Hematopoietic multipotent progenitor cell treated with erythropoietin and hydrocortisone succinate and interleukin-3 and kit ligand, for 15 days (in vitro differentiated cells): Measurements from ENCODE around the gene PDE6D.
"Not testable (repeated sequence)": the region's sequence is repeated elsewhere in the genome, so short reads cannot be mapped to it uniquely, and the experiment has no call there.

Source experiments
- DNase-seq: peaks from one replicate; pipeline ENCODE4 v3.0.0-alpha.2; 2015; ENCODE audit warnings: low spot score

Gene PDE6D

GRCh38 chr2:231769170-231770136 is 11.6 kb downstream of the PDE6D start:
- no peak for DNase-seq

GRCh38 chr2:231765496-231765929 is 15.6 kb downstream of the PDE6D start:
- DNase-seq, result no peak

- no peak for DNase-seq
These were observed 16.3 kb downstream of the PDE6D start for GRCh38 chr2:231764760-231765159.

- DNase-seq, result no peak
These were observed 17.0 kb downstream of the PDE6D start for GRCh38 chr2:231764124-231764523.

GRCh38 chr2:231761735-231762134 is 19.3 kb downstream of the PDE6D start:
- DNase-seq, result no peak

GRCh38 chr2:231752061-231752460 is 29.0 kb downstream of the PDE6D start:
- no peak for DNase-seq

GRCh38 chr2:231751042-231751815 is 29.9 kb downstream of the PDE6D start:
- no peak for DNase-seq

GRCh38 chr2:231749016-231749415 is 32.1 kb downstream of the PDE6D start:
- not testable (repeated sequence) for DNase-seq

- not testable (repeated sequence) for DNase-seq
These were observed 32.8 kb downstream of the PDE6D start for GRCh38 chr2:231748153-231748896.

GRCh38 chr2:231745303-231746038 is 35.6 kb downstream of the PDE6D start:
- no peak for DNase-seq

GRCh38 chr2:231743376-231744116 is 37.5 kb downstream of the PDE6D start:
- DNase-seq, result no peak

GRCh38 chr2:231737761-231738160 is 43.3 kb downstream of the PDE6D start:
- no peak for DNase-seq

GRCh38 chr2:231732604-231733003 is 48.5 kb downstream of the PDE6D start:
- DNase-seq, result no peak

GRCh38 chr2:231727621-231728020 is 53.5 kb downstream of the PDE6D start:
- DNase-seq, result no peak

GRCh38 chr2:231726276-231726675 is 54.8 kb downstream of the PDE6D start:
- no peak for DNase-seq

- no peak for DNase-seq
These were observed 55.6 kb downstream of the PDE6D start for GRCh38 chr2:231725476-231725875.

GRCh38 chr2:231722721-231723307 is 58.3 kb downstream of the PDE6D start:
- no peak for DNase-seq

GRCh38 chr2:231720987-231721966 is 59.8 kb downstream of the PDE6D start:
- no peak for DNase-seq
